GM12878 (cell line): Measurements from ENCODE around the gene ICOSLG. TPM values are rescaled to one million over a fixed set of nuclear protein-coding genes. Genes with fewer than 3 reads are reported as not detected.

Source experiments
- ATAC-seq: fragments of 200-7000 bp; cut with Tn5 transposase; 3 replicates; pipeline ENCODE4 v1.9.1; 2020; ENCODE audit warnings: mild to moderate bottlenecking, moderate library complexity
- BruUV-seq: library from RNA; stranded (reverse); fragments of 400-500 nt; replicated peaks from 2 replicates; lab custom pipeline; 2021; lab: Mats Ljungman, UMichigan
- CTCF ChIA-PET: fragments of 300-600 bp; sonication (Branson Sonifier 250); formaldehyde crosslinking; extraction: SDS; loops from one replicate; lab custom pipeline; 2021; ENCODE audit warnings: inconsistent platforms; lab: Yijun Ruan, JAX
- POLR2A ChIA-PET: fragments of 350-600 bp; formaldehyde crosslinking; extraction: SDS; loops from one replicate; lab custom pipeline; 2021; ENCODE audit warnings: inconsistent platforms; lab: Charles Lee
- RAD21 ChIA-PET: fragments of 300-600 bp; sonication (Branson Sonifier 250); formaldehyde crosslinking; loops from one replicate; lab custom pipeline; 2023; ENCODE audit warnings: antibody characterized with exemption; ENCODE audit not compliant: unreplicated experiment; lab: Charles Lee
- SMC1A ChIA-PET: fragments of 300-600 bp; sonication (Branson Sonifier 250); formaldehyde crosslinking; loops from one replicate; lab custom pipeline; 2023; ENCODE audit not compliant: unreplicated experiment, uncharacterized antibody; lab: Charles Lee
- DNase-seq: peaks from one replicate; pipeline ENCODE4 v3.0.0-alpha.2; 2011; ENCODE audit warnings: low read depth, low spot score
- FAIRE-seq: peaks from 3 replicates; lab custom pipeline; 2011; peaks lifted over from hg19 to GRCh38; lab: Jason Lieb, UNC
- H2AFZ ChIP-seq: 2 replicates; pipeline ENCODE4 v1.6.0; 2011; ENCODE audit warnings: low read depth, low read length, control low read depth; ENCODE audit not compliant: control insufficient read depth
- H3K27ac ChIP-seq: 2 replicates; pipeline ENCODE4 v1.5.1; 2011; ENCODE audit warnings: control low read depth; ENCODE audit not compliant: control insufficient read depth, insufficient read depth
- H3K27me3 ChIP-seq, 2 experiments: replicated peaks in 1 of 2; 2 replicates each; pipeline versions ENCODE4 v1.6.0 to v1.6.1; 2011; ENCODE audit warnings: low read length in 1 of 2; ENCODE audit not compliant: control insufficient read depth in 2 of 2, insufficient read depth in 2 of 2
- H3K36me3 ChIP-seq, 2 experiments: 2 replicates each; pipeline ENCODE4 v1.5.1; 2011; ENCODE audit warnings: low read length in 1 of 2; ENCODE audit not compliant: control insufficient read depth in 2 of 2, insufficient read depth in 2 of 2
- H3K4me1 ChIP-seq: 2 replicates; pipeline ENCODE4 v1.6.1; 2011; ENCODE audit warnings: mild to moderate bottlenecking, low read length, moderate library complexity, mixed read lengths; ENCODE audit not compliant: control insufficient read depth, insufficient read depth
- H3K4me2 ChIP-seq: 2 replicates; pipeline ENCODE4 v1.6.0; 2011; ENCODE audit warnings: control low read depth; ENCODE audit not compliant: control insufficient read depth, insufficient read depth
- H3K4me3 ChIP-seq: fragments of 200-600 bp; sonication (generic); 2 replicates; pipeline ENCODE4 v1.5.1; 2016
- H3K79me2 ChIP-seq: 2 replicates; pipeline ENCODE4 v1.6.0; 2011; ENCODE audit warnings: low read length; ENCODE audit not compliant: control insufficient read depth, insufficient read depth
- H3K9ac ChIP-seq: 2 replicates; pipeline ENCODE4 v1.8.0; 2011; ENCODE audit warnings: low read length, control low read depth, mixed read lengths; ENCODE audit not compliant: control insufficient read depth, insufficient read depth
- H3K9me3 ChIP-seq: replicated peaks from 3 replicates; pipeline ENCODE4 v1.5.1; 2011; ENCODE audit warnings: mild to moderate bottlenecking, low read length; ENCODE audit not compliant: control insufficient read depth, insufficient read depth
- H4K20me1 ChIP-seq: 2 replicates; pipeline ENCODE4 v1.6.0; 2011; ENCODE audit not compliant: control insufficient read depth, insufficient read depth
- CEBPB ChIP-seq, 2 experiments: fragments of 150-350 bp in 1 of 2; IDR thresholded peaks; 2 replicates each; pipeline ENCODE4 v1.6.1; 2012 to 2014; ENCODE audit warnings: low read depth in 2 of 2, low read length in 2 of 2, borderline replicate concordance in 1 of 2, inconsistent platforms in 1 of 2
- EED ChIP-seq: sonication (generic); IDR thresholded peaks from 2 replicates; pipeline ENCODE4 v1.6.1; 2016; ENCODE audit warnings: antibody characterized with exemption, low read depth
- IRF5 ChIP-seq: fragments of 450-650 bp; IDR thresholded peaks from 2 replicates; pipeline ENCODE4 v1.6.1; 2017; ENCODE audit warnings: borderline replicate concordance
- MEF2A ChIP-seq: IDR thresholded peaks from 2 replicates; pipeline ENCODE4 v1.6.1; 2011; ENCODE audit warnings: low read depth, mild to moderate bottlenecking, low read length, moderate library complexity; ENCODE audit not compliant: insufficient read depth
- MXI1 ChIP-seq: fragments of 150-350 bp; IDR thresholded peaks from 2 replicates; pipeline ENCODE4 v1.6.1; 2011; ENCODE audit warnings: low read depth, mild to moderate bottlenecking, inconsistent platforms, low read length, improper control_type of control experiment
- NBN ChIP-seq: fragments of 450-650 bp; IDR thresholded peaks from 2 replicates; pipeline ENCODE4 v1.6.1; 2016
- NR2C1 ChIP-seq: fragments of 450-650 bp; IDR thresholded peaks from 2 replicates; pipeline ENCODE4 v1.6.1; 2017; ENCODE audit warnings: antibody characterized with exemption, mild to moderate bottlenecking, moderate library complexity
- POLR2AphosphoS2 ChIP-seq: IDR thresholded peaks from 2 replicates; pipeline ENCODE4 v1.6.1; 2011; ENCODE audit warnings: low read depth, mild to moderate bottlenecking, low read length, improper control_type of control experiment, moderate library complexity
- RCOR1 ChIP-seq: conservative IDR thresholded peaks from 2 replicates; pipeline ENCODE4 v1.6.1; 2012; ENCODE audit warnings: low read depth, low read length, improper control_type of control experiment
- SMC3 ChIP-seq: IDR thresholded peaks from 2 replicates; pipeline ENCODE4 v1.6.1; 2011; ENCODE audit warnings: low read length, improper control_type of control experiment, borderline replicate concordance
- STAT3 ChIP-seq: IDR thresholded peaks from 2 replicates; pipeline ENCODE4 v1.6.1; 2011; ENCODE audit warnings: low read depth, low read length, improper control_type of control experiment
- TCF12 ChIP-seq: IDR thresholded peaks from 2 replicates; pipeline ENCODE4 v1.6.1; 2011; ENCODE audit warnings: low read depth, mild to moderate bottlenecking, low read length
- ZNF217 ChIP-seq: fragments of 450-650 bp; IDR thresholded peaks from 2 replicates; pipeline ENCODE4 v1.6.1; 2017; ENCODE audit warnings: antibody characterized with exemption, mild to moderate bottlenecking
- ZNF687 ChIP-seq: fragments of 450-650 bp; IDR thresholded peaks from 2 replicates; pipeline ENCODE4 v1.6.1; 2017; ENCODE audit warnings: mild to moderate bottlenecking, moderate library complexity
- ZZZ3 ChIP-seq: IDR thresholded peaks from 2 replicates; pipeline ENCODE4 v1.6.1; 2011; ENCODE audit warnings: low read depth; ENCODE audit not compliant: control insufficient read depth, insufficient read length
- WGBS: methylation state at CpG from one replicate; pipeline ENCODE4 v1.1.6; 2016; ENCODE audit warnings: low lambda C conversion rate; ENCODE audit not compliant: insufficient replicate concordance, insufficient coverage; ENCODE audit errors: missing lambda C conversion rate; 5-methylcytosine and 5-hydroxymethylcytosine counted together
- in situ Hi-C: fragments of 300-500 bp; cut with MboI; formaldehyde crosslinking; loops from 9 replicates; pipeline ENCODE4 v1.14.3; 2018; ENCODE audit warnings: mixed read lengths
- intact Hi-C: fragments of 100-400 bp; cut with micrococcal nuclease; formaldehyde crosslinking; loops from one replicate; pipeline ENCODE4 v1.14.2; 2022; ENCODE audit not compliant: unreplicated experiment
- polyA plus RNA-seq, 11 experiments: library from polyadenylated mRNA; depleted of rRNA in 4 of 11; unstranded in 6 of 11; stranded (reverse) in 5 of 11; fragments of >200 nt; fragmentation: Nextera tagmentation in 4 of 11; fragmentation: Illumina TruSeq in 1 of 11; extraction: Ambion mirVana in 4 of 11; extraction: Trizol in 1 of 11; gene quantifications; 1 replicate in 1 of 11; 2 replicates in 10 of 11; pipeline versions ENCODE4 v1.2.1 to v1.2.3, GENCODE V29; 2011 to 2016; ENCODE audit warnings: inconsistent platforms in 2 of 11, missing spikeins in 2 of 11, low read depth in 1 of 11
- total RNA-seq, 4 experiments: library from RNA; depleted of rRNA in 3 of 4; stranded (reverse); fragments of >200 nt in 3 of 4; fragmentation: Illumina TruSeq in 1 of 4; extraction: Trizol in 1 of 4; gene quantifications; 2 replicates each; pipeline versions ENCODE4 v1.2.1 to v1.2.3, GENCODE V29; 2013 to 2021
- TF ChIP-seq, protein P1 (sequence below): IDR thresholded peaks from 2 replicates; pipeline ENCODE4 v1.6.1; 2012; ENCODE audit warnings: low read length, inconsistent platforms

Gene ICOSLG
- total and polyA plus RNA-seq, 10 of the 15 experiments (the other 5 are each of a cell fraction or from before 2014, with no cell fraction given), result 0.84 to 16.4 (median 6.2) TPM

DNA sequence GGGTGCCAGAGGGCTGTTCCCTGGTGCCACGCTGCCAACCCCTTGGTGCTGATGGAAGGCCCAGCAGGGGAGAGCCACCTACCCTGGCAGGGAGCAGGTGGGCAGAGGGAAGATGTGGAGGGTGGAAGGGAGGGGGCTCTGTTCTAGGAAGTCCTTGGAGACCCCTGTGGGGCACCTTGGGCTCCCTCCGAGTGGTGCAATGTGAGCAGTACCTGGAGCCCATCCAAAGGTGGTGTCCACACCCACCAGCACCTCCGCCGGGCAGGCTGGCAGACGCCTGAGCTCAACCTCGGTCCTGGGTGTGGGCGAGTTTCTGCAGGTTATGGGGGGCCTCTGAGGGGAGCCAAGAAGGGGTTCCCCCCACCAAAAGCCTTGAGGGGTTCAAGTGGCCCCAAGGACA is 32.3 kb upstream of the ICOSLG start:
- Histone ChIP-seq H3K27ac (no peak overlapping the region), H3K9me3 (no peaks in the 10 kb centered on the region), H3K79me2 (no peaks in the 10 kb centered on the region), H3K4me3 (no peak overlapping the region), H3K4me1 (no peaks in the 10 kb centered on the region), H3K36me3 (no peaks in the 10 kb centered on the region), H3K27me3 (no peaks in the 10 kb centered on the region), H4K20me1 (no peaks in the 10 kb centered on the region), H3K4me2 (no peak overlapping the region), H3K9ac (no peak overlapping the region), H2AFZ (no peak overlapping the region)
- no peak for FAIRE-seq
- DNase-seq, result no peak
- ChIA-PET CTCF (no interaction called here), SMC1A (no interaction called here), RAD21 (no interaction called here), POLR2A (no interaction called here)
- no TSS peak for BruUV-seq
- ATAC-seq, result no peak
- 25% methylated on average over 7 of the region's 7 CpGs for WGBS
- intact Hi-C loops (no loop called here), in situ Hi-C loops (no loop called here)
- no peak for TF ChIP-seq MXI1
- no peak for TF ChIP-seq ZNF217
- TF ChIP-seq POLR2AphosphoS2, result no peak
- no peak for TF ChIP-seq RCOR1
- no peak for TF ChIP-seq STAT3
- no peak for TF ChIP-seq TCF12
- TF ChIP-seq EED, result no peak
- no peak for TF ChIP-seq IRF5
- TF ChIP-seq MEF2A, result no peak
- TF ChIP-seq, protein P1, sequence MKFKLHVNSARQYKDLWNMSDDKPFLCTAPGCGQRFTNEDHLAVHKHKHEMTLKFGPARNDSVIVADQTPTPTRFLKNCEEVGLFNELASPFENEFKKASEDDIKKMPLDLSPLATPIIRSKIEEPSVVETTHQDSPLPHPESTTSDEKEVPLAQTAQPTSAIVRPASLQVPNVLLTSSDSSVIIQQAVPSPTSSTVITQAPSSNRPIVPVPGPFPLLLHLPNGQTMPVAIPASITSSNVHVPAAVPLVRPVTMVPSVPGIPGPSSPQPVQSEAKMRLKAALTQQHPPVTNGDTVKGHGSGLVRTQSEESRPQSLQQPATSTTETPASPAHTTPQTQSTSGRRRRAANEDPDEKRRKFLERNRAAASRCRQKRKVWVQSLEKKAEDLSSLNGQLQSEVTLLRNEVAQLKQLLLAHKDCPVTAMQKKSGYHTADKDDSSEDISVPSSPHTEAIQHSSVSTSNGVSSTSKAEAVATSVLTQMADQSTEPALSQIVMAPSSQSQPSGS, result no peak
- TF ChIP-seq ZNF687, result no peak
- TF ChIP-seq NR2C1, result no peak
- no peak for TF ChIP-seq ZZZ3
- TF ChIP-seq NBN, result no peak
- no peak for TF ChIP-seq SMC3
- no peak for TF ChIP-seq CEBPB (IDR thresholded peaks at IDR 0.05; ENCODE audit: borderline replicate concordance in 1 of 2, low read depth in 2 of 2, low read length in 2 of 2)
